BJ (cell line): ENCODE data around the gene RPS15. TPM values are rescaled to one million over a fixed set of nuclear protein-coding genes. Genes with fewer than 3 reads are reported as not detected.

Source experiments
- CTCF ChIA-PET: fragments of 350-600 bp; formaldehyde crosslinking; extraction: SDS; loops from one replicate; lab custom pipeline; 2021; ENCODE audit warnings: antibody characterized with exemption, inconsistent platforms; lab: Yijun Ruan, JAX
- POLR2A ChIA-PET: fragments of 300-600 bp; sonication (Branson Sonifier 250); formaldehyde crosslinking; extraction: SDS; loops from one replicate; lab custom pipeline; 2021; ENCODE audit warnings: antibody characterized with exemption; lab: Charles Lee
- DNase-seq: peaks from one replicate; pipeline ENCODE4 v3.0.0-alpha.2; 2011; ENCODE audit warnings: low read depth
- H3K27me3 ChIP-seq: 2 replicates; pipeline ENCODE4 v1.6.0; 2011; ENCODE audit warnings: low read length; ENCODE audit not compliant: control insufficient read depth, insufficient read depth
- H3K36me3 ChIP-seq: 2 replicates; pipeline ENCODE4 v1.5.1; 2011; ENCODE audit warnings: low read length; ENCODE audit not compliant: control insufficient read depth, insufficient read depth
- H3K4me3 ChIP-seq: 2 replicates; pipeline ENCODE4 v1.5.1; 2011; ENCODE audit warnings: low read depth, mild to moderate bottlenecking, control low read depth, low read length
- polyA plus RNA-seq: library from polyadenylated mRNA; depleted of rRNA; stranded (reverse); fragments of >200 nt; gene quantifications from 2 replicates; pipeline ENCODE4 v1.2.3, GENCODE V29; 2011
- TF ChIP-seq, protein P1 (sequence below): IDR thresholded peaks from 2 replicates; pipeline ENCODE4 v1.5.1; 2011; ENCODE audit warnings: low read depth, mild to moderate bottlenecking, control low read depth, inconsistent platforms, low read length, moderate library complexity; ENCODE audit not compliant: insufficient read depth

Gene RPS15
- polyA plus RNA-seq, 1 experiment: 1,597 TPM

DNA sequence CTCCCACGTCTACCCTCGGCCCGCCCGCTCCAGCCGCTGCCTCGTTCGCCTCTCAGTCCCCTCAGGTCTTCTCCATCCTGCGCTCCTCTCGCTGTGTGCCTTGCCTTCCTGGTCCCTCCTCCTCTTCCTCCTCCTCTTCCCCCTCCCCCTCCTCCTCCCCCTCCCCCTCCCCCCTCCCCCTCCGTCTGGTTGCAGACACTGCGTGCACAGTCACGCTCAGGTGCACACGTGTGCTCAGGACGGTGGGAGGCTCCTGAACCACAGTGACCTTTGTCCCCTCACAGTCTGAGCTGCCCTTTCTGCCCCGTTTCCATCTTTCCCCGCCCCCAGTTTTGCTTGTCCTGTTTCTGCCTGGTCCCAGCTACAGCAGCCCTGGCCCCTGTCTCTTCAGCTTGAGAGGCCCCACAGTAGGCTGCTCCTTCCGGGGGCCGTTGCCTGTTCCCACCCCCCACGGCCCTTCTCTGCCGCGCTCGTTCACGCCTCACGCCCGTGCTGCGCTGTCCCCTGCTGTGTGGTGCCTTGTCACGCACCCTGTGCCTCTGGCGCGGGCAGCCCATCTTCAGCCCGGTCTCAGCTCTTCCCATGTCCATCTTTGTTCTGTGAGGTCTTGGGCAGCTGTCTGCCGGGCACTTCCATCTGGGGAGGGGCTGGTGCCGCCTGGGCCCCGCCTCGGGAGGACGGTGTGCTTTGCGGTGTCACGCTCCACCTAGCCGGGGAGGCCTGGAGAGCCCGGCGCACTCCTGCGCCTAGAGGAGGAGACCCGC is 13.8 kb upstream of the RPS15 start:
- Histone ChIP-seq H3K36me3 (peaks cover 46% of the 10 kb centered on the region), H3K4me3 (no peak overlapping the region), H3K27me3 (no peaks in the 10 kb centered on the region)
- DNase-seq: no peak
- CTCF ChIA-PET: no interaction called here
- TF ChIP-seq, protein P1, sequence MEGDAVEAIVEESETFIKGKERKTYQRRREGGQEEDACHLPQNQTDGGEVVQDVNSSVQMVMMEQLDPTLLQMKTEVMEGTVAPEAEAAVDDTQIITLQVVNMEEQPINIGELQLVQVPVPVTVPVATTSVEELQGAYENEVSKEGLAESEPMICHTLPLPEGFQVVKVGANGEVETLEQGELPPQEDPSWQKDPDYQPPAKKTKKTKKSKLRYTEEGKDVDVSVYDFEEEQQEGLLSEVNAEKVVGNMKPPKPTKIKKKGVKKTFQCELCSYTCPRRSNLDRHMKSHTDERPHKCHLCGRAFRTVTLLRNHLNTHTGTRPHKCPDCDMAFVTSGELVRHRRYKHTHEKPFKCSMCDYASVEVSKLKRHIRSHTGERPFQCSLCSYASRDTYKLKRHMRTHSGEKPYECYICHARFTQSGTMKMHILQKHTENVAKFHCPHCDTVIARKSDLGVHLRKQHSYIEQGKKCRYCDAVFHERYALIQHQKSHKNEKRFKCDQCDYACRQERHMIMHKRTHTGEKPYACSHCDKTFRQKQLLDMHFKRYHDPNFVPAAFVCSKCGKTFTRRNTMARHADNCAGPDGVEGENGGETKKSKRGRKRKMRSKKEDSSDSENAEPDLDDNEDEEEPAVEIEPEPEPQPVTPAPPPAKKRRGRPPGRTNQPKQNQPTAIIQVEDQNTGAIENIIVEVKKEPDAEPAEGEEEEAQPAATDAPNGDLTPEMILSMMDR: no peak
- POLR2A ChIA-PET: no interaction called here

DNA sequence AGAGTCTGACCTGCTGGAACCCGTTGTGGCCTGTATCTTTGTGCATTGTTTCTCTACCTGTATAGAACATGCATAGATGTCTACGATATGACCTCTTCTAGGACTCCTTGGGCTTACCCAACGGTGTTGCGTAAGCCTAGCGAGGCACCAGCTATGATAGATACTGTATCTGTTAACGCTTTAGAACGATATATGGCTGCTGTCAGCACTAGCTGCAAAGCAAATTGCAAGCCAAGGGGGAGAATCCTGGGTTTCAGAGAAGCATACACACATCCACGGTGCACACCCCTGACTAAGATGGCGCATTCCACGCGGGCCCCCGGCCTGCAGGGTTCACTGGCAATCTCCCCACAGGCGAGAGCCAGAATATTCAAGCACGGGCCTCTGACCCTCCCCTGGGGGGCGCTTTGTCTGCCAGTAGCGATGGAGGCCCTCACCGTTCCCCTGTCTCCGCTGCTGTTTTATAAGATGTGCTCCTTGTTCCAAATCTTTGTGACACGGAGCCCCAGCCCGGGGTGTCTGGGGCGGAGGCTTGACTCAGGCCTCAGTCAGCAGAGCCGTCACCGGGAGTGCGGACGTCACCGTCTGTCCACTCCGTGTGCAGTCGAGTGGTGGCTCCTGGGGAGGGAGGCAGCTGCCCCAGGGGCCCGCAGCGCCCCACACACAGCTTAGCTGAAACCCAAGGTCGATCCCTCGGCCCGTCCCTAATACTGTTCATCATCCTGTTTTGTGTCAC is 12.9 kb upstream of the RPS15 start:
- ChIA-PET CTCF (no interaction called here), POLR2A (no interaction called here)
- no peaks in the 10 kb centered on the region for H3K27me3 ChIP-seq
- H3K4me3 ChIP-seq: no peak overlapping the region
- TF ChIP-seq, protein P1: no peak
- DNase-seq: no peak
- peaks cover 51% of the 10 kb centered on the region for H3K36me3 ChIP-seq

DNA sequence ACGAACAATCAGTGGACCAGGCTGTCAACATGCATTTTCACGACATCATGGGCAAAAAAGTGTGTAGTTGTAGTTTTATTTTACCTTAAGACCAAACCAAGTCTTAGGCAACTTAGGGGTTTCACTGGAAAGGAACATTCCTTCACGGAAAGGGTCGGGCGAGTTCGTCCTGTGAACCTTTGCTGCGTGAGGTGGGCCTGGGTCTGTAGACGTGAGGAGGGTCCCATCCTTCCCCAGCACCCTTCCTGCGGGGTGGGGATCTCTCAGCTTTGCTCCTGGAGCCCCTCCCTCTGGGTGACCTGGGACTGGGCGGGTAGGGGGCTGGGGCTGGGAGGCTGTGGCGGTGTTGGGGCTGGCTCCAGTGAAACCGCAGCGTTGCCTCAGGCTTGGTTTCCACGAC is 12.3 kb upstream of the RPS15 start:
- peaks cover 49% of the 10 kb centered on the region for H3K36me3 ChIP-seq
- DNase-seq: no peak
- CTCF ChIA-PET: no interaction called here

DNA sequence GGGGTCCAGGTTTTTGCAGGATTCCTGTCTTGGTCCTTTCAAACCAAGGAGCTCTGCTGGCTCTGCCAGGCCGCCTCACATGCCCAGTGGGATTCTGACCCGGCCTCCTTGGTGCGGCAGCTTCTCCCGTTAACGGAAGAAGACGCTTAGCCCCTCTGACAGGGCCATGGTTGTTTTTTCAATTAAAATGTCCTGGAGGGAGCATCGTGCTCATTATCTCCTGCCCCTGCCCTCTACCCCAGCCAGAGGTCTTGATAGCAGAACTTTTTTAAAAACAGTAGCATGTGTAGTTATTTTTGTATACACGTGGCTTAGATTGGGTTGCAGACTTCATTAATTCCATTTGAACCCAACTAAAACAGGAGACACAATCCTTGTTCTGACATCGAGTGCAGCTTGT is 11.5 kb upstream of the RPS15 start:
- TF ChIP-seq, protein P1: no peak
- H3K4me3 ChIP-seq: no peak overlapping the region
- POLR2A ChIA-PET: no interaction called here
- H3K36me3 ChIP-seq: peaks cover 47% of the 10 kb centered on the region
- no peaks in the 10 kb centered on the region for H3K27me3 ChIP-seq
- no peak for DNase-seq
- CTCF ChIA-PET: interaction anchor here (1.1 to 1.4 kb wide), 2 partner anchors 11 to 18 kb away, joined by 3 to 6 read pairs; no protein-coding TSS in a partner anchor

More for the DNA sequence above, 12.3 kb upstream of the RPS15 start:
- H3K27me3 ChIP-seq: no peaks in the 10 kb centered on the region
- H3K4me3 ChIP-seq: no peak overlapping the region
- POLR2A ChIA-PET: no interaction called here
- TF ChIP-seq, protein P1: no peak

DNA sequence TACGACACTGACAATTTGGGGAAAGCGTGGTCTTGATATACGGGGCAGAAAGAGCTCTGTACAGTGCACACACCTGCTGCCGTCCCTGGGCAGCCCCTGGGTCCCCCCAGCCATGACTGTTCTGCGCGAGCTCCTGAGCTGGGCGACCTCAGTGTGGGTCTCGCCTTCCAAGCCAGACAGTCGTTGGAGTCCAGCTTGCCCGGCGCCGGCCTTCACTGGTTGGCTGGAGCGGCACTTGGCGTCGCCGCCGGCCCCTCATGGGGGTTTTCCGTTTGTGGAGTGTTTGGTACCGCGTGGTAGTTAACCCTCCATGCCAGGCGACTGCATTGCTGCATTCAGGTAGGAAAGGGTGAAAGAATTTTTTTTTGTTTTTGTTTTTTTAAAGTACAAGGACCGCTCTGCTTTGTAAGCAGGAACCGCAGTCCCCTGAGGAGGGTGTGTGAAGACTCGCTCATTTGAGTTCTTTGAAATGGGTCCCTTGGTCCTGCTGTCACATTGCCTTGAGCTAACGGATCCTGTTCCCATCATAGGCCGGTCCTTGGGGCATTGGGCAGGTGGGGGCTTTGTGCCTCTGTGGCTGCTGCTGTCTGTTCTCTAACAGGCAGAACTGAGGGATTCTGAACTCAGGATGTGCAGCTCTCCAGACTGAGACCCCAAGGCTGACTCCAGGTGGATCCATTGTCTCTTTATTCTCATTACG is 10.8 kb upstream of the RPS15 start:
- H3K4me3 ChIP-seq: no peak overlapping the region
- no peak for DNase-seq
- peaks cover 48% of the 10 kb centered on the region for H3K36me3 ChIP-seq
- POLR2A ChIA-PET: no interaction called here
- TF ChIP-seq, protein P1: no peak
- CTCF ChIA-PET: interaction anchor here (1.0 to 1.4 kb wide), 3 partner anchors 10 to 18 kb away, joined by 3 to 6 read pairs (median 4); no protein-coding TSS in a partner anchor
- no peaks in the 10 kb centered on the region for H3K27me3 ChIP-seq
